HG03575 (cell line): Measurements from ENCODE around the gene HOXB6.

Experiments used
- ATAC-seq: cut with Tn5 transposase; IDR thresholded peaks from one replicate; pipeline ENCODE4 v1.9.1; 2021; ENCODE audit not compliant: unreplicated experiment, insufficient number of reproducible peaks, low FRiP score; ENCODE audit errors: extremely low read depth

The HOXB6 gene

GRCh38 chr17:48612456-48612853 lies 7.7 kb upstream of the HOXB6 start:
- ATAC-seq = no peak

GRCh38 chr17:48611681-48612455 lies 7.1 kb upstream of the HOXB6 start:
- ATAC-seq = no peak

GRCh38 chr17:48611213-48611612 lies 6.4 kb upstream of the HOXB6 start:
- ATAC-seq = no peak

GRCh38 chr17:48610282-48611211 lies 5.8 kb upstream of the HOXB6 start, which contains the start of gene HOXB7:
Gene HOXB7, minus strand, starts transcription at chr17:48611017. Its CDS starts 99 bp downstream, at chr17:48610918.
- ATAC-seq = no peak

- no peak for ATAC-seq
Observed at GRCh38 chr17:48609759-48610281, 5.0 kb upstream of the HOXB6 start.

- ATAC-seq = no peak
Observed at GRCh38 chr17:48609033-48609432, 4.2 kb upstream of the HOXB6 start.

GRCh38 chr17:48608494-48608834 lies 3.7 kb upstream of the HOXB6 start:
- ATAC-seq = no peak

- ATAC-seq = no peak
Observed at GRCh38 chr17:48606892-48607614, 2.3 kb upstream of the HOXB6 start.

GRCh38 chr17:48605991-48606891 lies 1.5 kb upstream of the HOXB6 start:
- no peak for ATAC-seq

GRCh38 chr17:48605409-48605919 lies 678 bp upstream of the HOXB6 start:
- no peak for ATAC-seq

GRCh38 chr17:48603959-48604769 lies 622 bp downstream of the HOXB6 start:
- no peak for ATAC-seq

- ATAC-seq = no peak
Observed at GRCh38 chr17:48601539-48602425, 3.0 kb downstream of the HOXB6 start.

GRCh38 chr17:48601207-48601538 lies 3.6 kb downstream of the HOXB6 start:
- ATAC-seq = no peak

- no peak for ATAC-seq
Observed at GRCh38 chr17:48600244-48601098, 4.3 kb downstream of the HOXB6 start.

GRCh38 chr17:48599354-48599753 lies 5.4 kb downstream of the HOXB6 start:
- no peak for ATAC-seq

- no peak for ATAC-seq
Observed at GRCh38 chr17:48598736-48599135, 6.0 kb downstream of the HOXB6 start.
